H1 (cell line): ENCODE results near the gene EPHA4. TPM values are rescaled to one million over a fixed set of nuclear protein-coding genes. Genes with fewer than 3 reads are reported as not detected.

Experiments used
- polyA plus RNA-seq, 7 experiments: library from polyadenylated mRNA; depleted of rRNA in 3 of 7; stranded (reverse) in 5 of 7; unstranded in 2 of 7; fragments of >200 nt in 5 of 7; fragments of 200-250 nt in 2 of 7; gene quantifications; 1 replicate in 5 of 7; 2 replicates in 1 of 7; 4 replicates in 1 of 7; pipeline versions ENCODE4 v1.2.1 to v1.2.3, GENCODE V29; 2011 to 2013; ENCODE audit warnings: missing spikeins in 2 of 7, mixed read lengths in 2 of 7
- total RNA-seq: library from RNA; stranded (reverse); fragmentation: NEBNext Ultra II Directional; extraction: Animal tissue kit (Norgen Biotek cat#: 25700); gene quantifications from 2 replicates; pipeline ENCODE4 v1.2.1, GENCODE V29; 2021
- TF ChIP-seq, protein P1 (sequence below): fragments of 300-600 bp; sonication (generic); IDR thresholded peaks from 2 replicates; pipeline ENCODE4 v1.7.1; 2012; ENCODE audit warnings: low read length, moderate library complexity, mild to moderate bottlenecking, inconsistent platforms; ENCODE audit not compliant: insufficient replicate concordance

Gene EPHA4
- total and polyA plus RNA-seq, 2 of the 8 experiments (the other 6 are each of a cell fraction or from before 2014, with no cell fraction given), result 4.3 to 5.7 TPM

DNA sequence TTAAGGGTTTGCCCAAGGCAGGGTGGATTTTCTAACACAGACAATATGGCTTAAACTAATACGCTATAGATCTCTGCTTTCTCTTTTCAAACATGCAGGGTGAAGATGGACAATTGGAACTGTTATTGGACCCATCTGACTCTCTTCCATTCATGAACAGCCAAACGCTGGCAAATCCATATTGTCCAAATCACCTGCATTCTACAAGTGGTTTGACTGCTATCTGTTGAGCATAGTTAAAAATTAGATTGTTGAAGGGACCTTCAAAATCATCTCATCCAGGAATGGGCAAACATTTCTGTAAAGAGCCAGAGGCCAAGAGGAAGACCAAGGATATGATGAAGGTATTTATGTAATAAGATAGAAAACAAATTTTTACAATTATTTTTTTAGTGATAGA, 65.6 kb downstream of the EPHA4 start (continued):
- TF ChIP-seq, protein P1, sequence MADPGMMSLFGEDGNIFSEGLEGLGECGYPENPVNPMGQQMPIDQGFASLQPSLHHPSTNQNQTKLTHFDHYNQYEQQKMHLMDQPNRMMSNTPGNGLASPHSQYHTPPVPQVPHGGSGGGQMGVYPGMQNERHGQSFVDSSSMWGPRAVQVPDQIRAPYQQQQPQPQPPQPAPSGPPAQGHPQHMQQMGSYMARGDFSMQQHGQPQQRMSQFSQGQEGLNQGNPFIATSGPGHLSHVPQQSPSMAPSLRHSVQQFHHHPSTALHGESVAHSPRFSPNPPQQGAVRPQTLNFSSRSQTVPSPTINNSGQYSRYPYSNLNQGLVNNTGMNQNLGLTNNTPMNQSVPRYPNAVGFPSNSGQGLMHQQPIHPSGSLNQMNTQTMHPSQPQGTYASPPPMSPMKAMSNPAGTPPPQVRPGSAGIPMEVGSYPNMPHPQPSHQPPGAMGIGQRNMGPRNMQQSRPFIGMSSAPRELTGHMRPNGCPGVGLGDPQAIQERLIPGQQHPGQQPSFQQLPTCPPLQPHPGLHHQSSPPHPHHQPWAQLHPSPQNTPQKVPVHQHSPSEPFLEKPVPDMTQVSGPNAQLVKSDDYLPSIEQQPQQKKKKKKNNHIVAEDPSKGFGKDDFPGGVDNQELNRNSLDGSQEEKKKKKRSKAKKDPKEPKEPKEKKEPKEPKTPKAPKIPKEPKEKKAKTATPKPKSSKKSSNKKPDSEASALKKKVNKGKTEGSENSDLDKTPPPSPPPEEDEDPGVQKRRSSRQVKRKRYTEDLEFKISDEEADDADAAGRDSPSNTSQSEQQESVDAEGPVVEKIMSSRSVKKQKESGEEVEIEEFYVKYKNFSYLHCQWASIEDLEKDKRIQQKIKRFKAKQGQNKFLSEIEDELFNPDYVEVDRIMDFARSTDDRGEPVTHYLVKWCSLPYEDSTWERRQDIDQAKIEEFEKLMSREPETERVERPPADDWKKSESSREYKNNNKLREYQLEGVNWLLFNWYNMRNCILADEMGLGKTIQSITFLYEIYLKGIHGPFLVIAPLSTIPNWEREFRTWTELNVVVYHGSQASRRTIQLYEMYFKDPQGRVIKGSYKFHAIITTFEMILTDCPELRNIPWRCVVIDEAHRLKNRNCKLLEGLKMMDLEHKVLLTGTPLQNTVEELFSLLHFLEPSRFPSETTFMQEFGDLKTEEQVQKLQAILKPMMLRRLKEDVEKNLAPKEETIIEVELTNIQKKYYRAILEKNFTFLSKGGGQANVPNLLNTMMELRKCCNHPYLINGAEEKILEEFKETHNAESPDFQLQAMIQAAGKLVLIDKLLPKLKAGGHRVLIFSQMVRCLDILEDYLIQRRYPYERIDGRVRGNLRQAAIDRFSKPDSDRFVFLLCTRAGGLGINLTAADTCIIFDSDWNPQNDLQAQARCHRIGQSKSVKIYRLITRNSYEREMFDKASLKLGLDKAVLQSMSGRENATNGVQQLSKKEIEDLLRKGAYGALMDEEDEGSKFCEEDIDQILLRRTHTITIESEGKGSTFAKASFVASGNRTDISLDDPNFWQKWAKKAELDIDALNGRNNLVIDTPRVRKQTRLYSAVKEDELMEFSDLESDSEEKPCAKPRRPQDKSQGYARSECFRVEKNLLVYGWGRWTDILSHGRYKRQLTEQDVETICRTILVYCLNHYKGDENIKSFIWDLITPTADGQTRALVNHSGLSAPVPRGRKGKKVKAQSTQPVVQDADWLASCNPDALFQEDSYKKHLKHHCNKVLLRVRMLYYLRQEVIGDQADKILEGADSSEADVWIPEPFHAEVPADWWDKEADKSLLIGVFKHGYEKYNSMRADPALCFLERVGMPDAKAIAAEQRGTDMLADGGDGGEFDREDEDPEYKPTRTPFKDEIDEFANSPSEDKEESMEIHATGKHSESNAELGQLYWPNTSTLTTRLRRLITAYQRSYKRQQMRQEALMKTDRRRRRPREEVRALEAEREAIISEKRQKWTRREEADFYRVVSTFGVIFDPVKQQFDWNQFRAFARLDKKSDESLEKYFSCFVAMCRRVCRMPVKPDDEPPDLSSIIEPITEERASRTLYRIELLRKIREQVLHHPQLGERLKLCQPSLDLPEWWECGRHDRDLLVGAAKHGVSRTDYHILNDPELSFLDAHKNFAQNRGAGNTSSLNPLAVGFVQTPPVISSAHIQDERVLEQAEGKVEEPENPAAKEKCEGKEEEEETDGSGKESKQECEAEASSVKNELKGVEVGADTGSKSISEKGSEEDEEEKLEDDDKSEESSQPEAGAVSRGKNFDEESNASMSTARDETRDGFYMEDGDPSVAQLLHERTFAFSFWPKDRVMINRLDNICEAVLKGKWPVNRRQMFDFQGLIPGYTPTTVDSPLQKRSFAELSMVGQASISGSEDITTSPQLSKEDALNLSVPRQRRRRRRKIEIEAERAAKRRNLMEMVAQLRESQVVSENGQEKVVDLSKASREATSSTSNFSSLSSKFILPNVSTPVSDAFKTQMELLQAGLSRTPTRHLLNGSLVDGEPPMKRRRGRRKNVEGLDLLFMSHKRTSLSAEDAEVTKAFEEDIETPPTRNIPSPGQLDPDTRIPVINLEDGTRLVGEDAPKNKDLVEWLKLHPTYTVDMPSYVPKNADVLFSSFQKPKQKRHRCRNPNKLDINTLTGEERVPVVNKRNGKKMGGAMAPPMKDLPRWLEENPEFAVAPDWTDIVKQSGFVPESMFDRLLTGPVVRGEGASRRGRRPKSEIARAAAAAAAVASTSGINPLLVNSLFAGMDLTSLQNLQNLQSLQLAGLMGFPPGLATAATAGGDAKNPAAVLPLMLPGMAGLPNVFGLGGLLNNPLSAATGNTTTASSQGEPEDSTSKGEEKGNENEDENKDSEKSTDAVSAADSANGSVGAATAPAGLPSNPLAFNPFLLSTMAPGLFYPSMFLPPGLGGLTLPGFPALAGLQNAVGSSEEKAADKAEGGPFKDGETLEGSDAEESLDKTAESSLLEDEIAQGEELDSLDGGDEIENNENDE, result no peak
